ENCODE data around the gene AIG1. TPM values are rescaled to one million over a fixed set of nuclear protein-coding genes. Genes with fewer than 3 reads are reported as not detected.

AIG1 gene
- total RNA-seq, 1 experiment from 2014 or later, result 51.1 TPM

- Histone ChIP-seq H3K9ac (ENCODE audit: low read length) (no peak overlapping the region), H3K4me1 (ENCODE audit: control insufficient read depth in 1 of 2, insufficient read depth in 2 of 2, low read length in 2 of 2) (no peaks in the 10 kb centered on the region), H3K27me3 (ENCODE audit: insufficient read depth, low read length) (no peaks in the 10 kb centered on the region), H2AFZ (ENCODE audit: low read depth, low read length, poor library complexity, severe bottlenecking) (no peak overlapping the region), H3K4me2 (ENCODE audit: low read length) (no peak overlapping the region), H3K9me2 (ENCODE audit: insufficient read depth) (no peaks in the 10 kb centered on the region), H3K79me2 (ENCODE audit: insufficient read depth, low read length) (no peaks in the 10 kb centered on the region), H3K36me3 (ENCODE audit: control insufficient read depth in 1 of 2, insufficient read depth in 2 of 2, low read length in 2 of 2) (no peaks in the 10 kb centered on the region), H3K27ac (ENCODE audit: low read depth, low read length) (no peak overlapping the region), H4K20me1 (ENCODE audit: insufficient read depth) (no peaks in the 10 kb centered on the region), H3K9me3 (ENCODE audit: control insufficient read depth in 1 of 2, insufficient read depth in 1 of 2, low read depth in 1 of 2, low read length in 2 of 2) (no peaks in the 10 kb centered on the region), H3K4me3 (replicated peaks in 1 of 2; ENCODE audit: low read depth in 1 of 2, low read length in 2 of 2) (no peak overlapping the region)
- DNase-seq (ENCODE audit: low read depth, low spot score), result no peak
- ChIA-PET RAD21 (ENCODE audit: low non-redundant PET in 1 of 2, low total read pairs in 2 of 2, uncharacterized antibody in 2 of 2, unreplicated experiment in 2 of 2) (no interaction called here), POLR2A (no interaction called here), CTCF (no interaction called here)
- intact Hi-C loops (cut with micrococcal nuclease), result no loop called here
- TF ChIP-seq YY1 (IDR thresholded peaks at IDR 0.05; ENCODE audit: extremely low read depth, insufficient replicate concordance, low read depth, low read length), result no peak
- TF ChIP-seq ZFX (IDR thresholded peaks at IDR 0.05), result no peak
- no peak for TF ChIP-seq CTCF (IDR thresholded peaks at IDR 0.05 in 2 of 3, conservative IDR thresholded peaks at IDR 0.05 in 1 of 3; ENCODE audit: borderline replicate concordance in 1 of 3, insufficient read depth in 1 of 3, low read depth in 2 of 3, low read length in 2 of 3)
- no peak for TF ChIP-seq SIN3A (IDR thresholded peaks at IDR 0.05; ENCODE audit: low read depth)
- TF ChIP-seq SRF (IDR thresholded peaks at IDR 0.05; ENCODE audit: low read depth), result no peak
- TF ChIP-seq FOSL1 (IDR thresholded peaks at IDR 0.05; ENCODE audit: low read depth), result no peak
- no peak for TF ChIP-seq EGR1 (IDR thresholded peaks at IDR 0.05; ENCODE audit: low read depth)
- TF ChIP-seq ELF1 (IDR thresholded peaks at IDR 0.05; ENCODE audit: borderline replicate concordance, low read depth), result no peak
- TF ChIP-seq POLR2AphosphoS5 (IDR thresholded peaks at IDR 0.05; ENCODE audit: low read depth, low read length), result no peak
- no peak for TF ChIP-seq REST (IDR thresholded peaks at IDR 0.05; ENCODE audit: low read depth)
- TF ChIP-seq CEBPB (IDR thresholded peaks at IDR 0.05; ENCODE audit: low read depth), result no peak
- no peak for TF ChIP-seq MAX (IDR thresholded peaks at IDR 0.05)
- TF ChIP-seq EZH2phosphoT487 (IDR thresholded peaks at IDR 0.05; ENCODE audit: borderline replicate concordance), result no peak
- ATAC-seq, result no peak
- no TSS peak for BruUV-seq (replicated peaks)
Measured at GRCh38 chr6:143376861-143377260, 316.2 kb downstream of the AIG1 start.
